Loucy (cell line): ENCODE results near the gene RUNX1.

Experiments used
- H2AFZ ChIP-seq: fragments of 200-600 bp; sonication (generic); 2 replicates; pipeline ENCODE4 v1.6.0; 2016; ENCODE audit warnings: antibody characterized with exemption, mild to moderate bottlenecking, low read length, moderate library complexity
- H3F3A ChIP-seq: fragments of 200-600 bp; 2 replicates; pipeline ENCODE4 v1.6.0; 2016; ENCODE audit warnings: antibody characterized with exemption, low read depth, mild to moderate bottlenecking
- H3K27me3 ChIP-seq: fragments of 200-600 bp; sonication (generic); 2 replicates; pipeline ENCODE4 v1.6.1; 2014; ENCODE audit warnings: low read length, mild to moderate bottlenecking; ENCODE audit not compliant: insufficient read depth, poor library complexity, severe bottlenecking
- H3K36me3 ChIP-seq: fragments of 200-600 bp; sonication (generic); 2 replicates; pipeline ENCODE4 v1.6.1; 2016; ENCODE audit warnings: low read length; ENCODE audit not compliant: insufficient read depth
- H3K4me1 ChIP-seq: fragments of 200-600 bp; sonication (generic); 2 replicates; pipeline ENCODE4 v1.5.1; 2014; ENCODE audit warnings: low read length, mild to moderate bottlenecking; ENCODE audit not compliant: insufficient read depth, poor library complexity, severe bottlenecking
- H3K4me2 ChIP-seq: fragments of 200-600 bp; sonication (generic); 2 replicates; pipeline ENCODE4 v1.6.0; 2014; ENCODE audit warnings: antibody characterized with exemption, low read length, low read depth, mild to moderate bottlenecking; ENCODE audit not compliant: poor library complexity, severe bottlenecking
- H3K4me3 ChIP-seq: fragments of 200-600 bp; sonication (generic); 2 replicates; pipeline ENCODE4 v1.5.1; 2014; ENCODE audit warnings: low read length, mild to moderate bottlenecking, mixed read lengths; ENCODE audit not compliant: poor library complexity, severe bottlenecking
- H3K79me2 ChIP-seq: fragments of 200-600 bp; sonication (generic); 2 replicates; pipeline ENCODE4 v1.6.1; 2014; ENCODE audit warnings: low read length; ENCODE audit not compliant: insufficient read depth
- H3K9ac ChIP-seq: fragments of 200-600 bp; sonication (generic); 2 replicates; pipeline ENCODE4 v1.6.0; 2014; ENCODE audit warnings: mild to moderate bottlenecking, low read depth, low read length, moderate library complexity; ENCODE audit not compliant: poor library complexity, severe bottlenecking
- H3K9me2 ChIP-seq: fragments of 200-600 bp; sonication (generic); replicated peaks from 2 replicates; pipeline ENCODE4 v1.6.1; 2016; ENCODE audit warnings: low read depth, low read length, mixed read lengths
- H3K9me3 ChIP-seq: fragments of 200-600 bp; sonication (generic); 2 replicates; pipeline ENCODE4 v1.6.1; 2014; ENCODE audit warnings: mild to moderate bottlenecking, antibody characterized with exemption, low read length, low read depth; ENCODE audit not compliant: insufficient read depth
- H4K20me1 ChIP-seq: fragments of 200-600 bp; sonication (generic); 2 replicates; pipeline ENCODE4 v1.6.0; 2014; ENCODE audit warnings: antibody characterized with exemption, low read length, mild to moderate bottlenecking; ENCODE audit not compliant: insufficient read depth, poor library complexity, severe bottlenecking
- CTCF ChIP-seq: fragments of 200-600 bp; sonication (generic); conservative IDR thresholded peaks from 2 replicates; pipeline ENCODE4 v1.5.1; 2014; ENCODE audit warnings: mild to moderate bottlenecking, antibody characterized with exemption, low read length
- EZH2phosphoT487 ChIP-seq: fragments of 200-600 bp; IDR thresholded peaks from 2 replicates; pipeline ENCODE4 v1.6.1; 2018; ENCODE audit warnings: antibody characterized with exemption, mild to moderate bottlenecking, moderate library complexity, borderline replicate concordance

The RUNX1 gene

GRCh38 chr21:34788879-34789278, 260.2 kb downstream of the RUNX1 start:
- TF ChIP-seq CTCF, result no peak
- no peak for TF ChIP-seq EZH2phosphoT487
- Histone ChIP-seq H3F3A (peaks cover 2% of the 10 kb centered on the region), H3K4me1 (no peaks in the 10 kb centered on the region), H3K9ac (no peak overlapping the region), H4K20me1 (peaks cover 19% of the 10 kb centered on the region), H3K9me2 (no peaks in the 10 kb centered on the region), H3K9me3 (no peaks in the 10 kb centered on the region), H3K4me2 (no peak overlapping the region), H2AFZ (no peak overlapping the region), H3K27me3 (no peaks in the 10 kb centered on the region), H3K4me3 (no peak overlapping the region), H3K79me2 (no peaks in the 10 kb centered on the region), H3K36me3 (peaks cover 41% of the 10 kb centered on the region)

GRCh38 chr21:34783815-34784214, 265.3 kb downstream of the RUNX1 start:
- TF ChIP-seq EZH2phosphoT487, result no peak
- no peak for TF ChIP-seq CTCF
- no peak overlapping the region for H2AFZ ChIP-seq
- H3F3A ChIP-seq, result peaks cover 2% of the 10 kb centered on the region; the same call in 1 of the 2 replicates
- H3K9me2 ChIP-seq, result no peaks in the 10 kb centered on the region
- no peaks in the 10 kb centered on the region for H3K4me1 ChIP-seq
- H3K9ac ChIP-seq, result no peak overlapping the region
- H3K79me2 ChIP-seq, result no peaks in the 10 kb centered on the region
- no peak overlapping the region for H3K4me3 ChIP-seq
- no peaks in the 10 kb centered on the region; the same call in 1 of the 2 replicates for H3K36me3 ChIP-seq
- H3K9me3 ChIP-seq, result no peaks in the 10 kb centered on the region
- no peak overlapping the region for H3K4me2 ChIP-seq
- peaks cover 5% of the 10 kb centered on the region for H4K20me1 ChIP-seq
- no peaks in the 10 kb centered on the region for H3K27me3 ChIP-seq

- no peaks in the 10 kb centered on the region for H3K9me3 ChIP-seq
- H2AFZ ChIP-seq, result no peak overlapping the region
- H3K4me3 ChIP-seq, result no peak overlapping the region
- no peaks in the 10 kb centered on the region for H3K4me1 ChIP-seq
- no peaks in the 10 kb centered on the region for H3K27me3 ChIP-seq
- no peaks in the 10 kb centered on the region for H3K79me2 ChIP-seq
- no peaks in the 10 kb centered on the region for H3K36me3 ChIP-seq
- no peaks in the 10 kb centered on the region for H3K9me2 ChIP-seq
- peaks cover under 1% of the 10 kb centered on the region for H4K20me1 ChIP-seq
- no peak overlapping the region for H3K9ac ChIP-seq
- H3F3A ChIP-seq, result 0 out of 2 replicates have a peak, but pooled peaks cover 2% of the 10 kb centered on the region
- no peak overlapping the region for H3K4me2 ChIP-seq
- TF ChIP-seq CTCF, result no peak
- no peak for TF ChIP-seq EZH2phosphoT487
These were observed 266.4 kb downstream of the RUNX1 start for GRCh38 chr21:34782506-34783360.
